Measurements from ENCODE around the gene KCTD17.

GRCh38 chr22:37103151-37103550 lies 51.6 kb downstream of the KCTD17 start:
- TF ChIP-seq CTCF (IDR thresholded peaks at IDR 0.05): no peak
- TF ChIP-seq POLR2A (IDR thresholded peaks at IDR 0.05): no peak
